ENCODE results near the gene CASD1.

The CASD1 gene

GRCh38 chr7:94478648-94479214, 30.9 kb upstream of the CASD1 start:
- no peak overlapping the region for H3K4me3 ChIP-seq (replicated peaks in 1 of 2; ENCODE audit: low read depth in 2 of 2, low read length in 2 of 2)
- TF ChIP-seq CTCF (IDR thresholded peaks at IDR 0.05; ENCODE audit: low read depth, low read length), result no peak
- DNase-seq (ENCODE audit: low read depth in 2 of 2), result no peak

GRCh38 chr7:94481279-94481678, 28.3 kb upstream of the CASD1 start:
- no peak overlapping the region for H3K4me3 ChIP-seq (replicated peaks in 1 of 2; ENCODE audit: low read depth in 2 of 2, low read length in 2 of 2)
- no peak for TF ChIP-seq CTCF (IDR thresholded peaks at IDR 0.05; ENCODE audit: low read depth, low read length)
- no peak for DNase-seq (ENCODE audit: low read depth in 2 of 2)

- no peak for TF ChIP-seq CTCF (IDR thresholded peaks at IDR 0.05; ENCODE audit: low read depth, low read length)
- no peak for DNase-seq (ENCODE audit: low read depth in 2 of 2)
- H3K4me3 ChIP-seq (replicated peaks in 1 of 2; ENCODE audit: low read depth in 2 of 2, low read length in 2 of 2), result no peak overlapping the region
Observed at GRCh38 chr7:94482796-94483195, 26.8 kb upstream of the CASD1 start.

- H3K4me3 ChIP-seq (replicated peaks in 1 of 2; ENCODE audit: low read depth in 2 of 2, low read length in 2 of 2), result no peak overlapping the region
- no peak for DNase-seq (ENCODE audit: low read depth in 2 of 2)
- no peak for TF ChIP-seq CTCF (IDR thresholded peaks at IDR 0.05; ENCODE audit: low read depth, low read length)
Observed at GRCh38 chr7:94483843-94484242, 25.8 kb upstream of the CASD1 start.

- no peak for DNase-seq (ENCODE audit: low read depth in 2 of 2)
- no peak for TF ChIP-seq CTCF (IDR thresholded peaks at IDR 0.05; ENCODE audit: low read depth, low read length)
- no peak overlapping the region for H3K4me3 ChIP-seq (replicated peaks in 1 of 2; ENCODE audit: low read depth in 2 of 2, low read length in 2 of 2)
Observed at GRCh38 chr7:94486216-94486615, 23.4 kb upstream of the CASD1 start.

- H3K4me3 ChIP-seq (replicated peaks in 1 of 2; ENCODE audit: low read depth in 2 of 2, low read length in 2 of 2), result no peak overlapping the region
- DNase-seq (ENCODE audit: low read depth in 2 of 2), result no peak
- TF ChIP-seq CTCF (IDR thresholded peaks at IDR 0.05; ENCODE audit: low read depth, low read length), result no peak
Observed at GRCh38 chr7:94491410-94491809, 18.2 kb upstream of the CASD1 start.

- TF ChIP-seq CTCF (IDR thresholded peaks at IDR 0.05; ENCODE audit: low read depth, low read length), result no peak
- no peak for DNase-seq (ENCODE audit: low read depth in 2 of 2)
- H3K4me3 ChIP-seq (replicated peaks in 1 of 2; ENCODE audit: low read depth in 2 of 2, low read length in 2 of 2), result no peak overlapping the region
Observed at GRCh38 chr7:94492601-94493000, 17.0 kb upstream of the CASD1 start.
